HL-60/S4 treated with retinoic acid at 250 ng/mL for 4 days and 3 days (cell line): Measurements from ENCODE around the gene SMIM20.

Experiments used
- in situ Hi-C: fragments of 300-500 bp; cut with MboI; formaldehyde crosslinking; loops from 2 replicates; pipeline ENCODE4 v1.7.0; 2022; ENCODE audit warnings: low sequenced_read_pairs

The SMIM20 gene

GRCh38 chr4:25925486-25926201 is 11.6 kb downstream of the SMIM20 start:
- in situ Hi-C loops = no loop called here

GRCh38 chr4:25926462-25926861 is 12.4 kb downstream of the SMIM20 start:
- in situ Hi-C loops = no loop called here

DNA sequence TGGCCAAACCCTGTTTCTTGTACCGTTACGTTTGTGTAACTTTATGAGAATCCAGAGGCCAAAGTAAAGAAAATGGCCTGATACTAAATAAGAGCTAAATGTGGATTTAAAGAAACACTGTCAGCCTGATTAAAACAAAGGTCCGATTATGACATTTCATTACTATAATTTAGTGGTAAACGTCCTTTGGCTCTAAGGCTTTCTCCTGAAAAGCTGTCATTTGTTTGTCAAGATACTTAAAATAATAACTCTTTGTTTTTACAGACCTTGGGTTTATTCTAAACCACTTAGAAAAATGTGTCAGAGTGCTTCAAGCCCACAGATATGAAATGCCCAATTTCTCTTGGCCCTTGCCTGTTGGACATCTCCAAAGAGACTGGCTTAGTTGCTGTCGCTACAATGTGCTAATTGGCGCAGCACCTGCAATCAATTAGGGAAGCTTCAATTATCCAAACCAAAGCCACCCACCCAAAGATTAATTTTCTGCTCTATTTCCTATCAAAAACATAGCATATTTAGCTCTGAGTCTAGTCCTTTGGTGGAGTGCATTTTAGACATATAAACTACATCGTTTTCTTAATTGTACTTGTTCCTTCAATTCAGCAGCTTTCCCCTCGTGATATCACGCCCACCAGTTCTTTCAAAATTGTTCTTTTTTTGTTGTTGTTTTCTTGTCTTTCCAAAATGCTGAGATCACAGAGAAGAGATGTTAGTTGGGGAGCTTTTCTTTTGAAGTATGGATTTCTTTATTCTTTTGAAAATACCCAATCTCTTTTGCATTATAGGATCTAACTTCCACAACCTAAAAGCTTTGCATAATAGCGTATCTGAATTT is 13.6 kb downstream of the SMIM20 start:
- in situ Hi-C loops = no loop called here

- in situ Hi-C loops = no loop called here
Observed at GRCh38 chr4:25928379-25929297, 14.6 kb downstream of the SMIM20 start.

GRCh38 chr4:25929298-25929686 is 15.3 kb downstream of the SMIM20 start:
- in situ Hi-C loops = no loop called here

GRCh38 chr4:25930731-25931354 is 16.8 kb downstream of the SMIM20 start:
- in situ Hi-C loops = no loop called here

- in situ Hi-C loops = no loop called here
Observed at GRCh38 chr4:25936696-25937095, 22.7 kb downstream of the SMIM20 start.

GRCh38 chr4:25937801-25938200 is 23.8 kb downstream of the SMIM20 start:
- in situ Hi-C loops = no loop called here

- in situ Hi-C loops = no loop called here
Observed at GRCh38 chr4:25938366-25938765, 24.3 kb downstream of the SMIM20 start.

DNA sequence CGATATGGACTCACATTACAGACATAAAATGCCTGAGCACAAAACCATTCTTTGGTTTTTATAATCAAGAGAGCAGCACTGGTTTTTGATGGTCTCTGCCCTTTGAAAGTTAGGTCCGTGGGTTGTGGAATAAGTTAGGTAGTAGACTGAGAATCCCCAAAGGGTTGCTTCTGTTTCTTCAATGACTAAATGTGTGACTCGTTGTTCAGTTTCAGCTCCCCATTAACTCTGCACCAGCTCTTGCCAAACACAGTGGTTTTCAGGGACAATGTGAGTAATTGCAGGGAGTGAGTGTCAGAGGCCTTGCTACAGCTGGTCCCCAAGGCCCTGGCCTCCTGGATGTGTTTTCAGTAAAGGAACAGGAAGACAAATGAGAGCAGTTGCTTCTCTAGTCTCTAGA is 24.8 kb downstream of the SMIM20 start:
- in situ Hi-C loops = no loop called here

- in situ Hi-C loops = no loop called here
Observed at GRCh38 chr4:25939330-25939729, 25.3 kb downstream of the SMIM20 start.

DNA sequence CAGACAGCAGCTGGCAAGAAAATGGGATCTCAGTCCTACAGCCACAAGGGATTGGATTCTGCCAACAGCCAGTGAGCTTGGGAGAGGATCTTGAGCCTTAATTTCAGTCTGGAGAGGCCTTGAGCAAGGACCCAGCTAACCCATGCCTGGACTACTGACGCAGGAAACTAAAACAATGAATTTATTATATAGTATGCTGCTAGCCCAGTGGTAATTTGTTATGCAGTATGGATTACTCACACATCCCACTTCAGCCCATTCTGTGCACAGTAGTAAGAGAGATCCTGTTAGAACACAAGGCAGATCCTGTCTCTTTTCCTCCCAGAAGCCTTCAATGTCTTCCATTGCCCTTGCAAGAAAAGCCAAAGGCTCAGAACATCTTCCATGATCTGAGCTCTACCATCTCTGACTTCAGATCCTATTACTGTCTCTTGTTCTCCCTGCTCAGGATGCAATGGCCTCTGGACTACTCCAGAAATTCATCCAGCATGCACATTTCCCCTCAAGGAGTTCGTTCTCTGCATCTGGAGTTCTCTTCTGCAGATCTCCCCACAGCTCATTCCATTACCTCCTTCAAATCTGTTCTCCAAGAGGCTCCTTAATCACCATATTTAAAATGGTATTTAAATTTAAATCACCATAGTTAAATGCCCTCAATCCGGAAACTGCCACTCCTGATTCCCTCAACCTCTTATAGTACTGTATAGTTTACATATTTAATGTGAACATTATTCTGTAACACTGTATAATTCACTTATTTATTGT is 27.6 kb downstream of the SMIM20 start:
- in situ Hi-C loops = no loop called here

- in situ Hi-C loops = no loop called here
Observed at GRCh38 chr4:25943312-25943711, 29.3 kb downstream of the SMIM20 start.

DNA sequence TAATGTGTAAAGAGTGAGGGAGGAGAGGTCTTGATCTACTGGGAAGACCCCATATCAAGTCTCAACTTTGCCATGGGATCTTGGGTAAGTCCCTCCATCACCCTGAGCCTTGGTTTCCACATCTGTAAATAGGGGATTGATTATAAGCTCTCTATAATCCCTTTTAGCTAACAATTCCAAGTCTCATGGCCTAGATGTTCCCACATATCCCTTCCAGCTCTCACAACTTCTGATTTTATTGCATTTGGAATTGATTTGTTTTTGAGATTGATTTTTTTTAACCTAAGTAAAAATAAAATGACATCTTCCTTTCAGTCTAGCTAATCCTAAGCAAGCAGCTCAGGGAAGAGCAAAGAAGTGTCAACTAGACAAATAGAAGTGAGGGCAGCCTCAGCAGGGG is 29.8 kb downstream of the SMIM20 start:
- in situ Hi-C loops = no loop called here

DNA sequence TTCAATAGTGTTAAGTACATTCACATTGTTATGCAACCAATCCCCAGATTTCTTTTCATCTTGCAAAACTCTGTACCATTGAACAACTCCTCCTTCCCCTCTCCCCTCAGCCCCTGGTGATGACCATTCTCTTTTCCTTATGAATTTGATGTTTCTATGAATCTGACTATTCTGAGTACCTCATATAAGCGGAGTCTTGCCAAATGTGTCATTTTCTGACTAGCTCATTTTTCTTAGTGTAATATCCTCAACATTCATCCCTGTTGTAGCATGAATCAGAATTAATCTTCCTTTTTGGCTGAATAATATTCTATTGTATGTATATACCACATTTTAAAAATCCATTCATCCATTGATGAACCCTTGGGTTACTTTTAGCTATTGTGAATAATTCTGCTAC is 34.0 kb downstream of the SMIM20 start:
- in situ Hi-C loops = no loop called here

DNA sequence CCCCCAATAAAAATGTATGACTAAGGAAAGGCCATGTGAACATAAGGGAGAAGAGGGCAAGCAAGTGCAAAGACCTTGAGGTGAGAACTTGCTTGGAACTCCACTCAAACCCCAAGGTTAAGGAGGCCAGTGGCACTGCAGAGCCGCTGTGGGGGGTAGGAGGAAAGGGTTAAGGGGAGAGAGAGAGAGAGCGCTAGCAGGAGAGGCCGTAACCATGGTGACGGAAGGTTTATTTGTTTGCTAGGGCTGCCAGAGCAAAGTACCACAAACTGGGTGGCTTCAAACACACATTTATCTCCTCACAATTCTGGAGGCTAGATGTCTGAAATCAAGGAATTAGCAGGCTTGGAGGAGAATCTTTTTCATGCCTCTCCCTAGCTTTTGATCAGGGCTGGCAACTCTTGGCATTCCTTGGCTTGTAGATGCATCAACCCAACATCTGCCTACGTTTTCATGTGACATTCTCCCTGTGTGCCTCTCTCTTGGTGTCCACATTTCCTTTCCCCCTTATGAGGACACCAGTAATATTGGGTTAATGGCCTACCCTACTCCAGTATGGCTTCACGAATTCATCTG is 35.2 kb downstream of the SMIM20 start:
- in situ Hi-C loops = no loop called here

DNA sequence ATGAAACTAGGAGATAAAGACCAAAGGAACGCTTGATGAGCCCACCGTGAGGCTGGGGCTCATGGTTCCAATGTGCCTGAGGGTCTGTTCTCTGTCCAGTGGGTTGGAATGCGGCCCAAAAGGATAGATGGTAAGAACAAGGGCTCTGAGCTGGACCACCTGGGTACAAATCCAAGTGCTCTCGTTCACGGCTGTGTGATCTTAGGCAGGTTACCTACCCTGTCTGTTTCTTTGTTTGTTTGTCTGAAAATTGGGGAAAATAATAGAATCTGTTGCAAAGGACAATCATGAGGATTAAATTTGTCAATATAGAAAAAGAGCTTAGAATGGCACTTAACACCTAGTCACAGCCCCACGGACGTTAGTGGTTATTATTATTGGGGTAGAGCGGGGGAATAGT is 36.0 kb downstream of the SMIM20 start:
- in situ Hi-C loops = no loop called here

- in situ Hi-C loops = no loop called here
Observed at GRCh38 chr4:25950461-25951389, 36.7 kb downstream of the SMIM20 start.
